GM12873 (cell line): Measurements from ENCODE around the gene SECISBP2.

Source experiments
- TF ChIP-seq, protein P1 (sequence below): IDR thresholded peaks from 2 replicates; pipeline ENCODE4 v1.5.1; 2012; ENCODE audit warnings: low read depth, mild to moderate bottlenecking, moderate library complexity, low read length, control low read depth; ENCODE audit not compliant: insufficient read depth; ENCODE audit errors: missing control alignments

The SECISBP2 gene

DNA sequence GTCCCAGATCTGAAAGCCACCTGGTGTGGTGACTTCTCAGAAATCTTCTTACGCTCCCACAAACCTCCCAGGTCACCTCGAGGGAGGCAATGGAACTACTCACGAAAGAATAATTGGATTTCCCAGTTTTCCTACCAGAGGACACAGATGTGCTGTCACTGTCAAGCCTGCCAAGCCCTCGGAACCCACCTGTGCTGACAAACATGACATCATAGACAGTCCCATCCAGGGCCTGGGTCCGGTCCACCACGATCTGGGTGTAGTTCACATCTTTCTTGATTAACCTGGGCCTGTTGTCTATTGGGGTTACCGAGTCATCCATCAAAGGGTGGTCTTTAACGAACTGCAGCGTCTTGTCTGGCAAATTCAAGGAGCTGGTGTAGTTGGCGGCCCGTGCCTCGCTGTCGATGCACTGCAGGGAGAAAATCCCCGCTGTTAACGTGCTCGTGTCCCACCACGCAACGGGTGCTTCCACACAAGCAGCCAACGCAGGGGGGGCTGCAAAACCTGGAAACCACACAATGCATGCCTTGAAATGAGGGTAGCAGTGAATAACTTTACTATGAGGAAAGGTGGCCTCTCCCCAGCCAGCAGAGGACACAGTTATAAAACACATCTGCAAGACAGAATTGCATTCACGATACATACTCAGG, 69.0 kb downstream of the SECISBP2 start:
- TF ChIP-seq, protein P1, sequence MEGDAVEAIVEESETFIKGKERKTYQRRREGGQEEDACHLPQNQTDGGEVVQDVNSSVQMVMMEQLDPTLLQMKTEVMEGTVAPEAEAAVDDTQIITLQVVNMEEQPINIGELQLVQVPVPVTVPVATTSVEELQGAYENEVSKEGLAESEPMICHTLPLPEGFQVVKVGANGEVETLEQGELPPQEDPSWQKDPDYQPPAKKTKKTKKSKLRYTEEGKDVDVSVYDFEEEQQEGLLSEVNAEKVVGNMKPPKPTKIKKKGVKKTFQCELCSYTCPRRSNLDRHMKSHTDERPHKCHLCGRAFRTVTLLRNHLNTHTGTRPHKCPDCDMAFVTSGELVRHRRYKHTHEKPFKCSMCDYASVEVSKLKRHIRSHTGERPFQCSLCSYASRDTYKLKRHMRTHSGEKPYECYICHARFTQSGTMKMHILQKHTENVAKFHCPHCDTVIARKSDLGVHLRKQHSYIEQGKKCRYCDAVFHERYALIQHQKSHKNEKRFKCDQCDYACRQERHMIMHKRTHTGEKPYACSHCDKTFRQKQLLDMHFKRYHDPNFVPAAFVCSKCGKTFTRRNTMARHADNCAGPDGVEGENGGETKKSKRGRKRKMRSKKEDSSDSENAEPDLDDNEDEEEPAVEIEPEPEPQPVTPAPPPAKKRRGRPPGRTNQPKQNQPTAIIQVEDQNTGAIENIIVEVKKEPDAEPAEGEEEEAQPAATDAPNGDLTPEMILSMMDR, result no peak

DNA sequence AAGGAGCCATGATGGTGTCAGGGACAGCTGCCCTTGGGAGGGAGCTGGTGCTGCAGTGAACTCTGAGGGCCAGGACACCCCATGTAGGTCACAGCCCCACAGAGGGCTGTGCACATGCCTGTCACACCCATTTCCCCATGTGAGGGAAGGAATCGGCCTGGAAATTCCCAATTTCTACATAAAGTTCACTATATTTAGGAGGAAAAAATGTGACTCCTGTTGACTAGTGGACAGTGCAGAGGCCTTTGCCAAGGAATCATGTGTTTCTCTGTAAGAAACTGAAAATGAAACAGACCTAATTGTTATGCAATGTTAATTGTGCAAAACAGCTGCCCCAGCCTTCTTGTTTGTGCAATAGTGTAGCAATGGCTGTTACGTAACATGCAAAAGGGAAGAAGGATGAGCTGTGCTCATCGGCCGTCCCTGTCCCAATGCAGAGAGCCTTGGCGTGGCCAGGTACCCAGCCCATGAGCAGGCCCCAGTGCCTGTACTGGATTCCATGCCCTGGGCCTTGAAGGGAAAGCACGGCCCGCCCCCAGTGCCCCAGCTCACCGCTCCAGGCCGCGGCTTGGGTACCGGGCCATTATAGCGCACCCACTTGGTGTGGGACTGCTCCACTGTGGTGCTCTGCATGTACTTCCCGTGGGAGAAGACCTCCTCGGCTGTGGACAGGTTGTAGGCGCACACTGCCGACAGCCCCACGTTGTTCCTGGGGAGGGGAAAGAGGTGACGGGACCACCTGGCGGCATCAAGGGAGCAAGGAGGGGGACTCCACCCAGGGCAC, 70.0 kb downstream of the SECISBP2 start:
- TF ChIP-seq, protein P1, result no peak

DNA sequence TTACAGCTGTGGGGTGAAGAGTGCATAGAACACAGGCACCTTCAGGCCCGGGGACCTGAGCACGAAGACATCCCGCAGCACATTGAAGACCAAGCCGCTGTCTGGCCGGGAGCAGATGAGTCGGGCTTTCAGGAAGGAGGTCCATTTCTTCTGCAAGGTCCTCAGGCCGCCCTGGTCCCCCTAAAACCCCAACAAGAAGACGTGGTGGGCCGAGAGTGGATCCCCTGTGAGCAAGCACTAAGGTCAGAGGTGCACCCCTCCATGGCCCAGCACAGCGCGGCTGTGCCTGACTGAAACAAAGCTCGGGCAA, 70.5 kb downstream of the SECISBP2 start:
- TF ChIP-seq, protein P1, result no peak

DNA sequence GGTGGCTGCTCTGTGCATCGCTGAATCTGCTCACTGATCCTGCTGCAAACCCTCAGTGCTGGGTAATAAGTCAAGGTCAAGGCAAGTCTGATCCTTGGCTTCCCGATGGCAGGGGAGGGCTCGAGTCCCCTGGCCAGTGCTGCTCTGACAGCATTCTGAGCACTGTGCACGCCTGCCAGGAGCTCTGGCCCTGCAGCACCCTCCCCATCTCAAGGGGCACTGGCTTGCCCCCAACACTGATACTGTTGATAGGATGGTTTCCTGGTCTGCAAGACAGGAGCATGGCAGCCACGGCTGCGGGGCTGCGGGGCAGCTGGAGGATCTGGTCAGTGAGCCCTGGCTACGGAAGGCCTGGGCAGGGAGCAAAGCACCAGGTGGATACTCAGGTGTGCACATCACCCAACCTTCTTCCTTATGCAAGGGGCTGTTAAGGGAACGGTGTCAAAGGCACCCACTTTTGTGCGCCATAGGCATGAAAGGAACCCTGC, 71.8 kb downstream of the SECISBP2 start:
- TF ChIP-seq, protein P1, result no peak

DNA sequence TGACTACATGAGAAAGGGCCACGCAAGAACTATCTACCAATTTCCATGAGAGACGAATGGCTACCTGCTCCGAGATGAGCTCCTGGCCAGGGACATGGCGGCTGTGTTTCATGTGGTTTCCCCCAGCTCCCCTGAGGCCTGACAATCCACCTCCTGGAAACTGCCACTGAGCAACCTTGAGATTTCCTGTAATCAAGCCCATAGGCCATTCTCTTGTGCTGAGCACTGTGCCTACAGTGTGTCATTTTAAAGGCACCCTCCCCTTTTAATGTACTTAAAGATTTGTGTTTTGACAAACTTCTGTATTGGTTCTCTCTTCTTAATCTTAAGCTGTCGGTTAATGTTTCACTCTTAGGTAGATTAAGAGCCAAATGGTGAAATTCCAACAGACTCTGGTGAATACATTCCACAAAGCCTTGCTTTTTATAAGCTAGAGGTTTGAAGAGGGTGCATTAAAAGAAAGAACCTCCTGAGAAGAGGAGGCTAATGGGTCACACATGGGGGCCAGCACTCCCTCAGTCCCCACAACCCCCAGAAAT, 72.3 kb downstream of the SECISBP2 start:
- TF ChIP-seq, protein P1, result no peak

DNA sequence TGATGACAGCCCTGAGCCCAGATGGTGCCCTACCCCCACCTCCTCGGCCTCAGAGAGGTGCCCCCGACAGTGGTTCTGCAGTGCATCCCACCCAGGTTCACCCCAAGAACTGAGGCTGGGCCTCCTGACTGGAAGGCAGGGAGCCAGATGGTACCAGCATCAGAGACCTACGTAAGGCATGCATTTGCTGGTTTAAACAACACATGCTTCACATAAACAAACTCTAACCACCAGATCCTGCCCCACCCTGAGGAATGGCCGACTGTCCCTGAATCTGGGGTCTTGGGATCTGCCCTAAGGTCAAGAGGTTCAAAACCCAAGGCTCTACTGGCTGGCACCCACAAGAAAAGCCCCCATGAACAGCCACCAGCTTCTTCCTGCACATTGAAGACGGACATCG, 73.3 kb downstream of the SECISBP2 start:
- TF ChIP-seq, protein P1, result no peak

DNA sequence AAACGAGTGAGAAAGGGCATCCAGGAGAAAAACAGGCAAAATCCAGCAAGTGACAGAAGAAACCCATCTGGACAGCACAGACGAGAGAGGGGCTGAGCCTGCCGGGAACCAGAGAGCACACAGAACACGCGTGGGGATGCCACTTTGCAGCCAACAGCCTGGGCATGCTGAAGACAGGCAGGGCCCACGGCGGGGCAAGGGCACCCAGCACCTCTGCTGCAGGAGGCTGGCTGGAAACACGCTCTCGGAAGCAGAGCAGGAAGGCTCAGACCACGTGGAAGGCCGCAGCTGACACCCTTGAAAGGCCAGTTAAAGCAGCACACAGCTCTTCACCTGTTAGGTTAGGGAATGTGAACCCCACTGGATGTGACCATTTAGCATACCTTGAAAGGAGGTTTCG, 76.1 kb downstream of the SECISBP2 start:
- TF ChIP-seq, protein P1, result no peak
